Uterus (tissue), 2 donors: ENCODE results near the gene HEATR5A.

ENCODE experiments used
- CTCF ChIP-seq, 4 experiments: fragments of 200-600 bp in 2 of 4; fragments of 450-650 bp in 2 of 4; sonication (generic) in 2 of 4; IDR thresholded peaks; one replicate each; pipeline ENCODE4 v1.5.1; 2016 to 2019; ENCODE audit warnings: antibody characterized with exemption in 4 of 4, mild to moderate bottlenecking in 2 of 4, moderate library complexity in 1 of 4
- POLR2A ChIP-seq, 2 donors: fragments of 450-650 bp; IDR thresholded peaks; one replicate each; pipeline ENCODE4 v1.6.1; 2016; ENCODE audit warnings: antibody characterized with exemption in 2 of 2, mild to moderate bottlenecking in 1 of 2, moderate library complexity in 1 of 2

- no peak for TF ChIP-seq POLR2A (IDR thresholded peaks at IDR 0.05)
- TF ChIP-seq CTCF (IDR thresholded peaks at IDR 0.05) = no peak
Measured at GRCh38 chr14:31253746-31254471, 166.4 kb downstream of the HEATR5A start.
